Pulmonary artery endothelial cell (primary cell): ENCODE results near the gene DENND1A. TPM values are rescaled to one million over a fixed set of nuclear protein-coding genes. Genes with fewer than 3 reads are reported as not detected.
"Not testable (repeated sequence)": the region's sequence is repeated elsewhere in the genome, so short reads cannot be mapped to it uniquely, and the experiment has no call there.

Experiments
- DNase-seq: peaks from one replicate; pipeline ENCODE4 v3.0.0-alpha.2; 2011; ENCODE audit warnings: low read depth, low spot score
- total RNA-seq: library from RNA; depleted of rRNA; stranded (reverse); fragments of >200 nt; gene quantifications from 2 replicates; pipeline ENCODE4 v1.2.3, GENCODE V29; 2014

Gene DENND1A
- total RNA-seq, 1 donor from 2014 or later, result 11.7 TPM

DNA sequence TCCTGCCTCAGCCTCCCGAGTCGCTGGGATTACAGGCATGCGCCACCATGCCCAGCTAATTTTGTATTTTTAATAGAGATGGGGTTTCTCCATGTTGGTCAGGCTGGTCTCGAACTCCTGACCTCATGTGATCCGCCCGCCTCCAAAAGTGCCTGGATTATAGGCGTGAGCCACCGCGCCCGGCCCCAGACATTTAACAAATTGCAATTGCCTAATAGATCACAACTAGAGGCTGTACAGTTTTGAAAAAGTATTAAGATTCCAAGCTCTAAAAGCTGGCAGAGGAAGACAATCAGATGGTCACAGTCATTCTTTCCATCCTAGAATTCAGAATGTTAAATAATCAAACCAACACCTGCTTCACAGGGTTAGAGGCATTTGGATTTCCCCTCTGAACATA is 293.1 kb downstream of the DENND1A start:
- not testable (repeated sequence) for DNase-seq

- DNase-seq, result no peak
Measured at GRCh38 chr9:123631862-123632261, 298.1 kb downstream of the DENND1A start.

GRCh38 chr9:123630233-123630632 is 299.7 kb downstream of the DENND1A start:
- DNase-seq, result no peak

DNA sequence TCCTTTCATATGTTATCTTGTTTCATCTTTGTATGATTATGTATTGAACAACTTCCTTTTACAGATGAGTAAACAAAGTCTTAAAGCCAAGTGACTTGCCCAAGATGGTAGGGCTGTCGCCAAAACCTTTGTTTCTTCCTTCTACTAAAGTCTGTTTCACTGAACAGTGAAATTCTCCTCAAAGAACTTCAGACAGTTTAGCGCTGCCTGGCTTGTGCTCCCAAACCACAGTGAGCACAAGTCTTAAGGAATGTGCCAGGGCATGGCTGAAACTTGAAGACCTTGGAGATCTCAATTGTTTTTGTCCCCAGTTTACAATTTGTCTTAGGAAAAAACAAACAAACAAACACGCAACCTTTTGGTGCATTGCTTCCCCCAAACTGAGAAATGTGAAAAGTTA is 300.4 kb downstream of the DENND1A start:
- no peak for DNase-seq

GRCh38 chr9:123622711-123623241 is 307.1 kb downstream of the DENND1A start:
- DNase-seq, result no peak

DNA sequence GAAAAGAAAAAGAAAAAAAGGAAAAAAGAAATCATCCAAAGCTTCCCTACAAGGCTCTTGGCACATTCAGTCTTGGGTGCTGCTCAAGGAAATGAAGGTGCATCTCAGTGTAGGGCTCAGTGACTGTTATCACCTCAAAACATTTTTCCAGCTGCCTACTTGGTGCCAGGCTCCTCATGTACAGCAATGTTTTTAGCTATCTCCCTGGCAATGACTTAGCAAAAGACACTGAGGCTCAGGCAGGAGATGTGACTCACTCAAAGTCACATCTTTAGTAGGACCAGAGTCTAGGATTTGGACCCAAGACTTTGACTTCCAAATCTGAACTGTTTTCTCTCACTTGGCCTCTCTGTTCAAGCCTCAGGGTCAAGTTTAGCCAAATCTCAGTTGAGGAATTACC is 309.7 kb downstream of the DENND1A start:
- no peak for DNase-seq

- no peak for DNase-seq
Measured at GRCh38 chr9:123617952-123618678, 311.8 kb downstream of the DENND1A start.

DNA sequence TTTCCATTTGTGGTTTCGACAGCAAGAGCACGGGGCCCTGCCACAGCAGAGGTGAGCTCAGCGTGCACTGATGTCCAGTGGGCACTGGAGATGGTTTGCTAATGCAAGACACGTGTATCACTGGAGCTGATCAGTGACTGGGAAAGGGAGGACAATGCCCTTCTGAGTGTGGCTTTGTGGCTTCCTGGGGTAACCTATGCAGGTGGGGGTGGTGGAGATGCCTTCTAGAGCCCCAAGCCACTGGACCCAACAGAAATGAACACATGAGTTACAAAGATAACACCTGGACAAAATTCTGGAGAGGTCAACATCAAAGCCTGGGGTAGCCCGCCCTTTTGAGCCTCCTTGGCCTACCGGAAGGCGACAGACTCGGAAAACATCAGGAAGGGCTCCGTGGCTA is 312.6 kb downstream of the DENND1A start:
- no peak for DNase-seq

- DNase-seq, result no peak
Measured at GRCh38 chr9:123616707-123617106, 313.2 kb downstream of the DENND1A start.

GRCh38 chr9:123615381-123615780 is 314.5 kb downstream of the DENND1A start:
- DNase-seq, result no peak

DNA sequence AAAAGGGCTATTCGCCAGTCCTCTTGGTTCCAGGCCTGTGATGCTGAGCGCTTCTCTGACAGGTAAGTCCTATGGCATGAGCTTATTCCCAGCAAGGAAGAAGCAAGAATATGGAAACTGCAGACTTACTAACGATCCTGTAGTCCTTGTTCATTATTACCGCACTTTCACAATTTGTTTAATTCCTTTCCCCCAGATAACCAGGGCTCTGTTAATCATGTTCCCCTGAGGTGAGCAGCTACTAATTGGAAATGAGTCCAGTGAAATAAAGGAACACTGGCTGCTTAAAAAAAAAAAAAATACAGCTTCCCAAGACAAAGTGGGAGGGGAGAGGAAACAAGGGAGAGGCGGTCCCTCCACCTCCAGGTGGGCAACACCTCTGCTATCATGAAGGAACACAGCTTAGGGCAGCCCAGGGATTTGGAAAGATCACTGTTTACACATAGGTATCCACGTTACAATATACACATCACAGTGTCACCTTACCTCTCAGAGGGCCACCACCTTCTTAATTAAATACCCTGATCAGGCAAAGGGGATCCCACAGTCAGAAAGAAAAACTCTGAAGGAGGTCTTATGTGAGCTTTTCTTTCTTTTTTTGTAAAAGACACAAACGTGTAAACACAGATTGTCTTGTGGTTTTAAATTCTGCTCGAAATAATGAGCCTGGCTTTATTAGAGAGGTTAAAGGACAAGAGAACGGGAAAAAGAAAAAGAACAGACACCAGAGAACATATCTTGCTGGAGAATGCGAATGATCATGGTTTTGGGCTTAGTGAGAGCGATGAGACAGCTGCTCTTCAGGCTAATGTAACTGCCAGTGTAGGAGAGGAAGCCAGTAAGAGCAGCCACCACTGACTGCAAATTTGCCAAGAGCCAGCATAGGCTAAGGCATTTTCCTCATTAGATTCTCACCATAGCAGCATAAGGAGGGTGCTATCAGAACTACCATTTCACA is 315.3 kb downstream of the DENND1A start:
- DNase-seq, result no peak

GRCh38 chr9:123611226-123611625 is 318.7 kb downstream of the DENND1A start:
- DNase-seq, result no peak

DNA sequence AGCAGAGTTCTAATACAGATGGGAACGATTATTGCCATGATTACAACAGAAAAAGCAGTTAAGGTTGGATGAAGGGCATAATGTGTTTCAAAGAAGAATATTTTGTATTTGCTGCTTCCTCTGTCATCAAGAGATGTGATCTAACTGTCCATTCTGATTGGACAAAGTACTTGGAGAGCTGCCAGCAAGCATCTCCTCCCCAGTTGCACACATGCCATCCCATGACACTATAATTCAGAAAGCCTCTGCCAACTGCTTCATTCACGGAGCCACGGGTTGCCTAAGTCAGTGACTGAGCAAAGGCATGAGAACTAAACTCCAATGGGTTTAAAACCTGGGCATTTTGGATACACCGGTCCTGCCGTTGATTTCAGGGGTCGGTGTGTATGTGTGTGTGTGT is 320.1 kb downstream of the DENND1A start:
- no peak for DNase-seq

DNA sequence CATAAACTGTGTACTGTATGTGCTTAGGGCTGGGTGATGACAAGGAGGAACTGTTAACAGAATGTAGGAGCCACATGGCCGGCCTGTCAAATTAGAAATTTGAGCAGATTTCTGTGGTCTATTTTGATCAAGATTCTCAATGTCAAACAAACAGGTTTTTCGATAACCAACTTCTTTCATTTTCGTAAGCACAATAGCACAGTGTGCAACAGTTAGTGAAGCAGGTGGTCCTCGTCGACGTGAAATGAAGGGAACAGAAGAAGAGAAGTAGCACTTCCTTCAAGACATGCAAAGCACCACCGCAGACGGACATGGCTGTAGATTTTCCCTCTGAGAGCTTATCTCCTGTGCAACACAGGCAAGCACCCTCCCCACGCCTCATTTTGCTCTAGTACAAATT is 321.8 kb downstream of the DENND1A start:
- DNase-seq, result no peak

DNA sequence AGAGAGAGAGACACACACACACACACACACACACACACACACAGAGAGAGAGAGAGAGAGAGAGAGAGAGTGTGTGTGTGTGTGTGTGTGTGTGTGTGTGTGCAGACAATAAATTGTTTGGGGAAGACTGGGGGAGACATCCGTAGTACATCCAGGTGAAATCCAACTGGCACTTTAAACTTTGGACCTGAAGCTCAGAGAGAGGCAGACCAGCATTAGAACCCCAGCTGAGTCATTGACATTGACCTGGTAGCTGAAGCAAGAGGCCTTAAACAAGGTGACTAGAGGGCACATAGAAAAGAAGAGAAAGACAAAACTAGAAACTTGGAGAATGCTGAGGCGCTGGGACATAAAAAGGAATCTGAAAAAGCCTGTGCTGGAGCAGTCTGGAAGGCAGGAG is 322.4 kb downstream of the DENND1A start:
- DNase-seq, result no peak

DNA sequence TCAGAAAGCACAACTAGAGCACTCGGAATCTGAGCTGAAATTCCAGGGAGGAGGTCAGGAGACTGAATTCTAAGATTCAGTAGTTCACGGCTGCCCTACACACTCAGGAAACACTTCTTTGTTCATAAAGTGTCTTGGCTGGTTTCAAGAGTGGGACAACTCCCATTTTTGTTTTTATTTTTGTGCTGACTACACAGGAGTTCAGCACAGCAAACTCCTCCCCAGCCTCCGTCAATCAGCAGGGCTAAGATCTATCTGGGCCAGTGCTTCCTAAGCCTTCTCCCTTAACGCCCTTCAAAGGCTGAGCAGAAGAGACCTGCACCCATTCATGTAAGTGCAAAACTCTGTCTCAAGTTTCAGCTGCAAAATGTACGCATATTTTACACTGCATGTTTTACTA is 323.8 kb downstream of the DENND1A start:
- no peak for DNase-seq

- DNase-seq, result no peak
Measured at GRCh38 chr9:123605286-123605685, 324.6 kb downstream of the DENND1A start.

- DNase-seq, result no peak
Measured at GRCh38 chr9:123604861-123605260, 325.1 kb downstream of the DENND1A start.

- no peak for DNase-seq
Measured at GRCh38 chr9:123601828-123602227, 328.1 kb downstream of the DENND1A start.

GRCh38 chr9:123599781-123600180 is 330.1 kb downstream of the DENND1A start:
- DNase-seq, result no peak

DNA sequence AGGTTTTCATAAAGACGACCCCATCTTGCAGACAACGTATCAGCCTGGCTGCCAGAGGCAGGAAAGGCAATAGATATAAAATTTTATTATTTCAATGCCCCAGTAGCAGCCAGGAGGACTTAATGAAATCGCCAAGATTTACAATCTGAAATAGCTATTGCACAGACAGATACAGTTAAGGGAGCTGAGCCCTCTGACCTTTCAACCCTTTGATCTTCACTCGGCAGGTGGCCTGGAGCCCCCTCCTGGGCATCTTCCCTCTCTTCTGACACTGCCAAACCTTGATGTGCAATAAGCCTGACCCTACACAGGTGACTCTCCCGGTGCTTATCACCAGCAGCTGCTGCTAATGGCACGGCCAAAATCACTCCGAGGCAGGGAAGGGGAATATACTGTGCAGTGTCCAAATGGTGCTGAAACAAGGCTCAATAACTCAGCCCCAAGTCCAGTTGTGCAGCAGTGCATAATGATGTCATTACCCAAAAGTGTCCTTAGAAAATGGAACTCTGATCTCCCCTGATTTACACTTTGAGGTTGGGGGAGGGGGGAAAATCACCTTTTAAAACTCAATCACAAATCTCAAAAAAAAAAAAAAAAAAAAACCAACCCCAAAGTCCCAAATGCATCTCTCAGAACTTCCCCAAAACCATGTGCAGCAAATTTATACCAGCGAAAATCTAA is 331.9 kb downstream of the DENND1A start:
- no peak for DNase-seq

DNA sequence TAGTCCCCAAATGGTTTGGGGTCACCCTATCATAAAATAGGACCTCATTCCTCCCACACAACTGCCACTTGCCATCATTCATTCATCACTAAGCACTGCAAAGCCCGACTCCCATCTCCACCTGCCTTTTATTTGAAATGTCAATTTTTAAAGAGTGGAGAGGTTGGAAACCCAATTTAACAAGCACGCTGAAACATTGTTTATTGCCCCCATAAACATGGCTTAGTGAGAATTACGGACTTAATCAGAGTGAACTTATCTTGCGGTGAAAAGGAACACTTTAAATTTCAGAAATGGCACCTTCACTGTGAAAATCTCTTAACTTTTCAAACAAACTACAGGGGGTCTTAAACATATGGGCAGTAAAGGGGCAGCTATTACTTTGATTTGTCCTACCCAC is 332.9 kb downstream of the DENND1A start:
- DNase-seq, result no peak
